H1 (cell line): ENCODE data around the gene TMPO. TPM values are rescaled to one million over a fixed set of nuclear protein-coding genes. Genes with fewer than 3 reads are reported as not detected.
A peak's percentile ranks its signal among the peaks of the same experiment; 100 is the strongest.

ENCODE experiments used
- CTCF ChIA-PET: fragments of 300-600 bp; sonication (Branson Sonifier 250); formaldehyde crosslinking; loops from one replicate; lab custom pipeline; 2021; ENCODE audit not compliant: partially characterized antibody; lab: Charles Lee
- POLR2A ChIA-PET: fragments of 300-600 bp; sonication (Branson Sonifier 250); formaldehyde crosslinking; loops from one replicate; lab custom pipeline; 2021; ENCODE audit warnings: inconsistent platforms; ENCODE audit not compliant: partially characterized antibody; lab: Charles Lee
- DNase-seq, 2 experiments: peaks; one replicate each; pipeline versions ENCODE4 v3.0.0 to v3.0.0-alpha.2; 2010 to 2022; ENCODE audit warnings: low spot score in 2 of 2, low read depth in 1 of 2, mixed read lengths in 1 of 2
- FAIRE-seq: peaks from 2 replicates; lab custom pipeline; 2011; peaks lifted over from hg19 to GRCh38; lab: Jason Lieb, UNC
- H2AFZ ChIP-seq: 2 replicates; pipeline ENCODE4 v1.8.1; 2012; ENCODE audit warnings: low read length, inconsistent platforms
- H2AK5ac ChIP-seq: 2 replicates; pipeline ENCODE4 v1.6.1; 2013; ENCODE audit warnings: low read depth, low read length
- H2BK120ac ChIP-seq: replicated peaks from 2 replicates; pipeline ENCODE3; 2013; ENCODE audit warnings: low read depth, low read length, inconsistent platforms
- H2BK12ac ChIP-seq: 2 replicates; pipeline ENCODE4 v1.6.1; 2013; ENCODE audit warnings: low read depth, low read length
- H2BK15ac ChIP-seq: 2 replicates; pipeline ENCODE4 v1.6.1; 2013; ENCODE audit warnings: low read length
- H2BK20ac ChIP-seq: 2 replicates; pipeline ENCODE4 v1.6.1; 2013; ENCODE audit warnings: low read length
- H2BK5ac ChIP-seq: 2 replicates; pipeline ENCODE4 v1.6.1; 2013; ENCODE audit warnings: low read depth, low read length
- H3K14ac ChIP-seq: 2 replicates; pipeline ENCODE4 v1.6.1; 2013; ENCODE audit warnings: inconsistent platforms; ENCODE audit not compliant: insufficient read length
- H3K18ac ChIP-seq: 2 replicates; pipeline ENCODE4 v1.6.1; 2013; ENCODE audit warnings: low read length; ENCODE audit errors: extremely low read depth
- H3K23ac ChIP-seq: 2 replicates; pipeline ENCODE4 v1.6.1; 2013; ENCODE audit warnings: inconsistent platforms; ENCODE audit not compliant: insufficient read length
- H3K23me2 ChIP-seq: 2 replicates; pipeline ENCODE4 v1.6.1; 2013; ENCODE audit warnings: low read depth, low read length
- H3K27ac ChIP-seq: 2 replicates; pipeline ENCODE4 v1.6.1; 2011; ENCODE audit warnings: low read depth, low read length, inconsistent platforms
- H3K27me3 ChIP-seq, 4 experiments: replicated peaks in 1 of 4; 1 replicate in 1 of 4; 2 replicates in 3 of 4; pipeline versions ENCODE4 v1.6.1 to v1.8.1; 2011 to 2013; ENCODE audit warnings: low read length in 3 of 4, mild to moderate bottlenecking in 3 of 4, inconsistent platforms in 2 of 4, mixed read lengths in 2 of 4, moderate library complexity in 1 of 4; ENCODE audit not compliant: control insufficient read depth in 3 of 4, insufficient read depth in 3 of 4; ENCODE audit errors: extremely low read depth in 1 of 4
- H3K36me3 ChIP-seq, 4 experiments: 2 replicates each; pipeline versions ENCODE4 v1.6.1 to v1.8.1; 2011 to 2013; ENCODE audit warnings: mild to moderate bottlenecking in 4 of 4, low read length in 3 of 4, moderate library complexity in 2 of 4, control low read depth in 1 of 4, inconsistent platforms in 1 of 4; ENCODE audit not compliant: insufficient read depth in 4 of 4, control insufficient read depth in 2 of 4
- H3K4ac ChIP-seq: replicated peaks from 2 replicates; pipeline ENCODE3; 2013; ENCODE audit warnings: low read length, low read depth, mixed read lengths, inconsistent platforms; ENCODE audit not compliant: insufficient read length
- H3K4me1 ChIP-seq, 4 experiments: replicated peaks in 1 of 4; 1 replicate in 1 of 4; 2 replicates in 3 of 4; pipeline versions ENCODE4 v1.6.1 to v1.8.1; 2011 to 2013; ENCODE audit warnings: low read length in 3 of 4, inconsistent platforms in 2 of 4, mixed read lengths in 1 of 4; ENCODE audit not compliant: insufficient read depth in 4 of 4, control insufficient read depth in 3 of 4
- H3K4me2 ChIP-seq, 2 experiments: 2 replicates each; pipeline versions ENCODE4 v1.6.1 to v1.8.1; 2011 to 2013; ENCODE audit warnings: low read depth in 2 of 2, low read length in 2 of 2, control low read depth in 1 of 2, inconsistent platforms in 1 of 2, mild to moderate bottlenecking in 1 of 2; ENCODE audit not compliant: insufficient read depth in 1 of 2
- H3K4me3 ChIP-seq, 4 experiments: fragments of 200-600, 300-600 bp in 1 of 4; sonication (generic), shearing (Covaris generic), sonication (Bioruptor Twin) in 1 of 4; 2 replicates each; pipeline versions ENCODE4 v1.5.1 to v1.8.1; 2011 to 2016; ENCODE audit warnings: low read length in 4 of 4, low read depth in 3 of 4, control low read depth in 2 of 4, inconsistent platforms in 2 of 4, mild to moderate bottlenecking in 2 of 4, mixed read lengths in 1 of 4, moderate library complexity in 1 of 4; ENCODE audit not compliant: insufficient read depth in 2 of 4; ENCODE audit errors: extremely low read depth in 1 of 4
- H3K56ac ChIP-seq: replicated peaks from 2 replicates; pipeline ENCODE3; 2013; ENCODE audit warnings: low read depth, mild to moderate bottlenecking, mixed read lengths, low read length, inconsistent platforms; ENCODE audit not compliant: insufficient read length
- H3K79me1 ChIP-seq: 2 replicates; pipeline ENCODE4 v1.6.1; 2013; ENCODE audit warnings: low read depth, low read length, control low read depth
- H3K79me2 ChIP-seq, 2 experiments: 2 replicates each; pipeline versions ENCODE4 v1.6.1 to v1.8.1; 2012 to 2013; ENCODE audit warnings: low read length in 2 of 2, mild to moderate bottlenecking in 2 of 2, inconsistent platforms in 1 of 2; ENCODE audit not compliant: insufficient read depth in 2 of 2, control insufficient read depth in 1 of 2
- H3K9ac ChIP-seq, 4 experiments: replicated peaks in 1 of 4; 1 replicate in 1 of 4; 2 replicates in 3 of 4; pipeline versions ENCODE4 v1.6.1 to v1.8.1; 2011 to 2013; ENCODE audit warnings: low read depth in 3 of 4, low read length in 3 of 4, control low read depth in 2 of 4, mild to moderate bottlenecking in 2 of 4, moderate library complexity in 2 of 4, inconsistent platforms in 1 of 4; ENCODE audit errors: extremely low read depth in 1 of 4
- H3K9me3 ChIP-seq, 2 experiments: 2 replicates each; pipeline versions ENCODE4 v1.6.1 to v1.8.1; 2012 to 2013; ENCODE audit warnings: mild to moderate bottlenecking in 2 of 2, moderate library complexity in 2 of 2, control low read depth in 1 of 2, inconsistent platforms in 1 of 2, low read depth in 1 of 2, low read length in 1 of 2, mixed read lengths in 1 of 2; ENCODE audit not compliant: insufficient read depth in 2 of 2
- H4K20me1 ChIP-seq, 2 experiments: replicated peaks in 1 of 2; 2 replicates each; pipeline versions ENCODE3 to v1.8.1; 2011 to 2013; ENCODE audit warnings: inconsistent platforms in 2 of 2, low read length in 2 of 2, mild to moderate bottlenecking in 1 of 2; ENCODE audit not compliant: insufficient read depth in 2 of 2, control insufficient read depth in 1 of 2
- H4K5ac ChIP-seq: 2 replicates; pipeline ENCODE4 v1.6.1; 2013; ENCODE audit warnings: low read length, low read depth, mixed read lengths, inconsistent platforms; ENCODE audit not compliant: insufficient read length
- H4K8ac ChIP-seq: 2 replicates; pipeline ENCODE4 v1.8.0; 2013; ENCODE audit warnings: mild to moderate bottlenecking, moderate library complexity, low read length, inconsistent platforms; ENCODE audit not compliant: insufficient read depth; ENCODE audit errors: extremely low read depth
- H4K91ac ChIP-seq: replicated peaks from 2 replicates; pipeline ENCODE3; 2013; ENCODE audit warnings: low read length, mixed read lengths, inconsistent platforms; ENCODE audit not compliant: insufficient read length
- ASH2L ChIP-seq: fragments of 200-600, 300-600 bp; sonication (generic); IDR thresholded peaks from one replicate; pipeline ENCODE4 v1.7.1; 2017; ENCODE audit warnings: low read length
- CEBPB ChIP-seq: IDR thresholded peaks from 2 replicates; pipeline ENCODE4 v1.6.1; 2012; ENCODE audit warnings: low read depth, low read length
- CREB1 ChIP-seq: IDR thresholded peaks from 2 replicates; pipeline ENCODE4 v1.6.1; 2012; ENCODE audit warnings: inconsistent platforms
- EGR1 ChIP-seq: IDR thresholded peaks from 2 replicates; pipeline ENCODE4 v1.6.1; 2011; ENCODE audit warnings: low read depth, low read length, borderline replicate concordance
- GABPA ChIP-seq: IDR thresholded peaks from 2 replicates; pipeline ENCODE4 v1.6.1; 2011; ENCODE audit warnings: mild to moderate bottlenecking, low read length, moderate library complexity, borderline replicate concordance; ENCODE audit not compliant: insufficient read depth
- GTF2F1 ChIP-seq: IDR thresholded peaks from 2 replicates; pipeline ENCODE4 v1.6.1; 2012; ENCODE audit warnings: low read depth, low read length, improper control_type of control experiment, borderline replicate concordance
- HDAC2 ChIP-seq, 2 experiments: fragments of 300-600 bp in 1 of 2; sonication (generic) in 1 of 2; IDR thresholded peaks; 2 replicates each; pipeline ENCODE4 v1.6.1; 2011 to 2012; ENCODE audit warnings: low read depth in 2 of 2, low read length in 2 of 2, mild to moderate bottlenecking in 2 of 2, moderate library complexity in 2 of 2, borderline replicate concordance in 1 of 2, inconsistent platforms in 1 of 2
- POLR2AphosphoS5 ChIP-seq: IDR thresholded peaks from 2 replicates; pipeline ENCODE4 v1.6.1; 2011; ENCODE audit warnings: low read depth, low read length
- RXRA ChIP-seq: IDR thresholded peaks from 2 replicates; pipeline ENCODE4 v1.6.1; 2011; ENCODE audit warnings: low read depth, mild to moderate bottlenecking, low read length, moderate library complexity; ENCODE audit not compliant: insufficient read depth
- WGBS, 2 experiments: shearing (Covaris generic) in 1 of 2; methylation state at CpG; one replicate each; pipeline versions ENCODE4 v1.1.6 to v1.1.7; 2013 to 2015; ENCODE audit warnings: low lambda C conversion rate in 2 of 2, mixed read lengths in 2 of 2, inconsistent platforms in 1 of 2, low coverage in 1 of 2, missing lambda C conversion rate in 1 of 2; ENCODE audit not compliant: insufficient replicate concordance in 2 of 2, insufficient coverage in 1 of 2, insufficient read length in 1 of 2; ENCODE audit errors: extremely low coverage in 1 of 2, missing lambda C conversion rate in 1 of 2; 5-methylcytosine and 5-hydroxymethylcytosine counted together
- polyA plus RNA-seq, 7 experiments: library from polyadenylated mRNA; depleted of rRNA in 3 of 7; stranded (reverse) in 5 of 7; unstranded in 2 of 7; fragments of >200 nt in 5 of 7; fragments of 200-250 nt in 2 of 7; gene quantifications; 1 replicate in 5 of 7; 2 replicates in 1 of 7; 4 replicates in 1 of 7; pipeline versions ENCODE4 v1.2.1 to v1.2.3, GENCODE V29; 2011 to 2013; ENCODE audit warnings: missing spikeins in 2 of 7, mixed read lengths in 2 of 7
- total RNA-seq: library from RNA; stranded (reverse); fragmentation: NEBNext Ultra II Directional; extraction: Animal tissue kit (Norgen Biotek cat#: 25700); gene quantifications from 2 replicates; pipeline ENCODE4 v1.2.1, GENCODE V29; 2021
- TF ChIP-seq, protein P1 (sequence below): IDR thresholded peaks from 2 replicates; pipeline ENCODE4 v1.6.1; 2012; ENCODE audit warnings: inconsistent platforms

TMPO gene
- total and polyA plus RNA-seq, 2 of the 8 experiments (the other 6 are each of a cell fraction or from before 2014, with no cell fraction given): 43.9 to 195 TPM

DNA sequence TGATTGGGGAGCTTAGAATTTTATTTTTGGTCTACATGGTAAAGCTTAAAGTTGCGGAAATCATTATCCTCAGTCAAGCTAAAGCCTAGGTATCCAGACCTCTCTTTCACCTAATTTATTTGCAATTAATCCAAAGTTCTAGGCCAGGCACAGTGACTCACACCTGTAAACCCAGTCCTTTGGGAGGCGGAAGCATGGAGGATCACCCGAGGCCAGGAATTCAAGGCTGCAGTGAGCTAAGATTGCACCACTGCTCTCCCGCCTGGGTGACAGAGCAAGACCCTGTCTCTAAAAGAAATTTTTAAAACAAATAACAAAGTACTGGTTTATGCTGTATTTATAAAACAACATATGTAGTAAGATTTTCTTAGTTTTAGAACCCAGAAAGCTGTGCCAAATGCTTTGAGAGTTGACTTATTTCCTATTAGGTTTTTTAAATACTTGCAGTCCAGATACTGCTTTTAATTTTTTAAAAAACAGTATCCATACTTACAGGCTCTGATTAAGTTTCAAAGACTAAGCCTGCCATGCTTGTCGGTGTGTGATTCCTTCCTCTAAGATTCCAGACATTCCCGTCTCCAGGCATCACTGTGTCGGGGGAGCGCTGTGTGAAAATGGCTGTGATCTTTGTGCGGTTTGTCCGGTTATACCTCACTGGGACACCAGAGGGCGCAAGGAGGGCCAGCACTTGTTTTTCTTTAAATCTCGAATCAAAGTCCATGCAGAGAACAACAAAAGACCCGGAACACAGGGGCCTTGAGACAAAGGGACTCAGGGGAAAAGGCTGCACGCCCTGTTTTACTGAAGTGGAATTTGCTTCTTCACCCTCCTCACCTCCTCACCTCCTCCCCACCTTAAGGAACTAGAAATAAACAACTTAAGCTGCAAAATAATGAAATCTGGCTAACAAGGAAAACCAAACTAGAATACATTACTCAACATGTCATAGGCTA, 24.6 kb upstream of the TMPO start:
- H2BK12ac ChIP-seq: peak overlapping the region; percentile 89; the same call in 1 of the 2 replicates
- peak overlapping the region; percentile 53; the same call in 1 of the 2 replicates for H2BK5ac ChIP-seq
- H4K20me1 ChIP-seq: no peaks in the 10 kb centered on the region
- POLR2A ChIA-PET: interaction anchor here (1.0 to 3.3 kb wide), 9 partner anchors 10 to 71 kb away, joined by 3 to 30 read pairs (median 4); partner anchors contain the start of gene TMPO
- H2AFZ ChIP-seq: no peak overlapping the region; the same call in 1 of the 2 replicates
- H3K23me2 ChIP-seq: no peaks in the 10 kb centered on the region; the same call in 1 of the 2 replicates
- H3K9ac ChIP-seq: no peak overlapping the region; a peak in 1 of 7 replicates
- 22% methylated on average over 14 of the region's 14 CpGs; no CpG with 5 or more reads in 1 of the 2 experiments for WGBS, 2 experiments
- no peaks in the 10 kb centered on the region for H3K9me3 ChIP-seq
- no peak overlapping the region for H2AK5ac ChIP-seq
- DNase-seq (peak; percentile 94 to 97), FAIRE-seq (peak; percentile 86)
- H3K27me3 ChIP-seq: no peaks in the 10 kb centered on the region
- H2BK120ac ChIP-seq: no peak overlapping the region
- no peak overlapping the region for H4K91ac ChIP-seq
- peak overlapping the region in 1 of 2 experiments; percentile 55; a peak in 3 of 4 replicates for H3K4me2 ChIP-seq
- peak overlapping the region; percentile 47 for H4K5ac ChIP-seq
- H3K14ac ChIP-seq: no peak overlapping the region
- H3K79me2 ChIP-seq: no peaks in the 10 kb centered on the region
- H3K4me3 ChIP-seq: peak overlapping the region in 1 of 4 experiments; percentile 35; a peak in 2 of 8 replicates
- H3K4me1 ChIP-seq: peaks cover 5 to 19% (median 14%) of the 10 kb centered on the region in 4 experiments
- CTCF ChIA-PET: interaction anchor here (0.6 to 7.3 kb wide), 25 partner anchors 10 to 250 kb away, joined by 3 to 66 read pairs (median 4); partner anchors contain the start of gene TMPO
- H2BK15ac ChIP-seq: no peak overlapping the region
- no peak overlapping the region for H2BK20ac ChIP-seq
- H3K56ac ChIP-seq: no peak overlapping the region
- H3K18ac ChIP-seq: peak overlapping the region; percentile 41; the same call in 1 of the 2 replicates
- H3K79me1 ChIP-seq: no peaks in the 10 kb centered on the region
- no peak overlapping the region for H3K4ac ChIP-seq
- no peaks in the 10 kb centered on the region for H3K36me3 ChIP-seq
- no peak overlapping the region for H4K8ac ChIP-seq
- no peak overlapping the region for H3K23ac ChIP-seq
- H3K27ac ChIP-seq: 0 out of 2 replicates have a peak overlapping the region, but pooled peaks have one; percentile 17
- TF ChIP-seq CEBPB (no peak), HDAC2 (IDR thresholded peaks at IDR 0.05; ENCODE audit: borderline replicate concordance in 1 of 2, low read depth in 2 of 2, low read length in 2 of 2) (0 out of 4 replicates have a peak, but pooled peaks of 1 of the 2 experiments have one; percentile 75), RXRA (0 out of 2 replicates have a peak, but pooled peaks have one; percentile 15), EGR1 (0 out of 2 replicates have a peak, but pooled peaks have one; percentile 29), GABPA (no peak), ASH2L (peak; percentile 67), POLR2AphosphoS5 (peak; percentile 59; the same call in 1 of the 2 replicates), GTF2F1 (no peak), CREB1 (peak; percentile 68)
- TF ChIP-seq, protein P1, sequence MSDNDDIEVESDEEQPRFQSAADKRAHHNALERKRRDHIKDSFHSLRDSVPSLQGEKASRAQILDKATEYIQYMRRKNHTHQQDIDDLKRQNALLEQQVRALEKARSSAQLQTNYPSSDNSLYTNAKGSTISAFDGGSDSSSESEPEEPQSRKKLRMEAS: peak; percentile 51
